ENCODE data around the gene SEMA4A.
A peak's percentile ranks its signal among the peaks of the same experiment; 100 is the strongest.

Gene SEMA4A

GRCh38 chr1:156113282-156113950 lies 40.0 kb upstream of the SEMA4A start:
- peaks cover 49% of the 10 kb centered on the region for H3K27me3 ChIP-seq (ENCODE audit: control insufficient read depth, low read length)
- TF ChIP-seq, protein P1, sequence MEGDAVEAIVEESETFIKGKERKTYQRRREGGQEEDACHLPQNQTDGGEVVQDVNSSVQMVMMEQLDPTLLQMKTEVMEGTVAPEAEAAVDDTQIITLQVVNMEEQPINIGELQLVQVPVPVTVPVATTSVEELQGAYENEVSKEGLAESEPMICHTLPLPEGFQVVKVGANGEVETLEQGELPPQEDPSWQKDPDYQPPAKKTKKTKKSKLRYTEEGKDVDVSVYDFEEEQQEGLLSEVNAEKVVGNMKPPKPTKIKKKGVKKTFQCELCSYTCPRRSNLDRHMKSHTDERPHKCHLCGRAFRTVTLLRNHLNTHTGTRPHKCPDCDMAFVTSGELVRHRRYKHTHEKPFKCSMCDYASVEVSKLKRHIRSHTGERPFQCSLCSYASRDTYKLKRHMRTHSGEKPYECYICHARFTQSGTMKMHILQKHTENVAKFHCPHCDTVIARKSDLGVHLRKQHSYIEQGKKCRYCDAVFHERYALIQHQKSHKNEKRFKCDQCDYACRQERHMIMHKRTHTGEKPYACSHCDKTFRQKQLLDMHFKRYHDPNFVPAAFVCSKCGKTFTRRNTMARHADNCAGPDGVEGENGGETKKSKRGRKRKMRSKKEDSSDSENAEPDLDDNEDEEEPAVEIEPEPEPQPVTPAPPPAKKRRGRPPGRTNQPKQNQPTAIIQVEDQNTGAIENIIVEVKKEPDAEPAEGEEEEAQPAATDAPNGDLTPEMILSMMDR (IDR thresholded peaks at IDR 0.05; ENCODE audit: low read depth, low read length, poor library complexity, severe bottlenecking): no peak
- H3K4me3 ChIP-seq (ENCODE audit: low read length): no peak overlapping the region
- no peak overlapping the region for H3K4me2 ChIP-seq (ENCODE audit: low read length)
- no peaks in the 10 kb centered on the region for H3K9me3 ChIP-seq (ENCODE audit: control insufficient read depth, insufficient read depth, low read length)
- no peaks in the 10 kb centered on the region for H3K36me3 ChIP-seq (ENCODE audit: control insufficient read depth, low read length)
- no peak overlapping the region for H3K27ac ChIP-seq (ENCODE audit: low read depth, low read length)
- H3F3A ChIP-seq (ENCODE audit: control insufficient read depth, insufficient read depth): no peaks in the 10 kb centered on the region
- no peaks in the 10 kb centered on the region for H3K9me2 ChIP-seq (replicated peaks; ENCODE audit: control insufficient read depth, low read length)
- no peaks in the 10 kb centered on the region for H3K79me2 ChIP-seq (ENCODE audit: control insufficient read depth, low read length)
- H4K20me1 ChIP-seq (ENCODE audit: control insufficient read depth, insufficient read depth, low read depth, low read length): 0 out of 2 replicates have a peak, but pooled peaks cover 3% of the 10 kb centered on the region
- H3K4me1 ChIP-seq (ENCODE audit: control insufficient read depth, low read length): peaks cover 11% of the 10 kb centered on the region

GRCh38 chr1:156114101-156114918 lies 39.1 kb upstream of the SEMA4A start, which contains the start of gene LMNA:
TSS of gene LMNA (plus strand) at chr1:156114711. CDS start at chr1:156114919, 208 bp downstream.
- Histone ChIP-seq H3K27me3 (ENCODE audit: control insufficient read depth, low read length) (peaks cover 49% of the 10 kb centered on the region), H3K4me1 (ENCODE audit: control insufficient read depth, low read length) (peaks cover 11% of the 10 kb centered on the region), H3F3A (ENCODE audit: control insufficient read depth, insufficient read depth) (no peaks in the 10 kb centered on the region), H3K9me3 (ENCODE audit: control insufficient read depth, insufficient read depth, low read length) (no peaks in the 10 kb centered on the region), H3K27ac (ENCODE audit: low read depth, low read length) (no peak within 1 kb of the TSS), H3K4me2 (ENCODE audit: low read length) (peak within 1 kb of the TSS; percentile 70), H3K4me3 (ENCODE audit: low read length) (peak within 1 kb of the TSS; percentile 58), H3K79me2 (ENCODE audit: control insufficient read depth, low read length) (no peaks in the 10 kb centered on the region), H4K20me1 (ENCODE audit: control insufficient read depth, insufficient read depth, low read depth, low read length) (0 out of 2 replicates have a peak, but pooled peaks cover 3% of the 10 kb centered on the region), H3K36me3 (ENCODE audit: control insufficient read depth, low read length) (no peaks in the 10 kb centered on the region), H3K9me2 (replicated peaks; ENCODE audit: control insufficient read depth, low read length) (no peaks in the 10 kb centered on the region)
- no peak; the same call in 1 of the 2 replicates for TF ChIP-seq EZH2phosphoT487 (IDR thresholded peaks at IDR 0.05; ENCODE audit: borderline replicate concordance, low read length)
- TF ChIP-seq, protein P1 (IDR thresholded peaks at IDR 0.05; ENCODE audit: low read depth, low read length, poor library complexity, severe bottlenecking): no peak

- peak; percentile 98; the same call in 1 of the 2 replicates for TF ChIP-seq EZH2phosphoT487 (IDR thresholded peaks at IDR 0.05; ENCODE audit: borderline replicate concordance, low read length)
- TF ChIP-seq, protein P1 (IDR thresholded peaks at IDR 0.05; ENCODE audit: low read depth, low read length, poor library complexity, severe bottlenecking): no peak
- Histone ChIP-seq H3K79me2 (ENCODE audit: control insufficient read depth, low read length) (no peaks in the 10 kb centered on the region), H3K4me3 (ENCODE audit: low read length) (peak overlapping the region; percentile 58), H3K27ac (ENCODE audit: low read depth, low read length) (no peak overlapping the region), H4K20me1 (ENCODE audit: control insufficient read depth, insufficient read depth, low read depth, low read length) (0 out of 2 replicates have a peak, but pooled peaks cover 3% of the 10 kb centered on the region), H3K4me2 (ENCODE audit: low read length) (peak overlapping the region; percentile 70), H3K27me3 (ENCODE audit: control insufficient read depth, low read length) (peaks cover 50% of the 10 kb centered on the region), H3K9me3 (ENCODE audit: control insufficient read depth, insufficient read depth, low read length) (no peaks in the 10 kb centered on the region), H3K36me3 (ENCODE audit: control insufficient read depth, low read length) (no peaks in the 10 kb centered on the region), H3K4me1 (ENCODE audit: control insufficient read depth, low read length) (peaks cover 11% of the 10 kb centered on the region), H3K9me2 (replicated peaks; ENCODE audit: control insufficient read depth, low read length) (no peaks in the 10 kb centered on the region), H3F3A (ENCODE audit: control insufficient read depth, insufficient read depth) (no peaks in the 10 kb centered on the region)
Observed at GRCh38 chr1:156114919-156115513, 38.4 kb upstream of the SEMA4A start.

All from DOHH2 (cell line).